PC-9 (cell line): ENCODE measurements around the gene EDDM13. TPM values are rescaled to one million over a fixed set of nuclear protein-coding genes. Genes with fewer than 3 reads are reported as not detected.

Source experiments
- BruUV-seq: library from RNA; stranded (reverse); fragments of 400-500 nt; replicated peaks from 2 replicates; lab custom pipeline; 2021; lab: Mats Ljungman, UMichigan
- CTCF ChIA-PET: fragments of 300-600 bp; sonication (Branson Sonifier 250); formaldehyde crosslinking; loops from one replicate; lab custom pipeline; 2022; ENCODE audit warnings: antibody characterized with exemption; lab: Charles Lee
- POLR2A ChIA-PET: fragments of 300-600 bp; sonication (Branson Sonifier 250); formaldehyde crosslinking; loops from one replicate; lab custom pipeline; 2022; ENCODE audit warnings: antibody characterized with exemption; ENCODE audit not compliant: unreplicated experiment; lab: Charles Lee
- DNase-seq, 2 experiments: peaks; one replicate each; pipeline versions ENCODE4 v3.0.0 to v3.0.0-alpha.2; 2015 to 2022; ENCODE audit warnings: mixed read lengths in 1 of 2
- H2AFZ ChIP-seq: fragments of 200-600 bp; sonication (generic); 2 replicates; pipeline ENCODE4 v1.8.1; 2017; ENCODE audit warnings: antibody characterized with exemption
- H3F3A ChIP-seq: fragments of 200-600 bp; sonication (generic); 2 replicates; pipeline ENCODE4 v1.8.1; 2017; ENCODE audit warnings: antibody characterized with exemption, mild to moderate bottlenecking, low read depth; ENCODE audit not compliant: insufficient read depth
- H3K27ac ChIP-seq: fragments of 200-600 bp; sonication (generic); 2 replicates; pipeline ENCODE4 v1.6.1; 2016; ENCODE audit warnings: mixed run types
- H3K27me3 ChIP-seq: fragments of 200-600 bp; sonication (generic); 2 replicates; pipeline ENCODE4 v1.6.1; 2016; ENCODE audit warnings: low read depth, mixed run types; ENCODE audit not compliant: insufficient read depth
- H3K36me3 ChIP-seq: fragments of 200-600 bp; sonication (generic); 2 replicates; pipeline ENCODE4 v1.6.1; 2016; ENCODE audit warnings: low read depth, mixed run types
- H3K4me1 ChIP-seq: fragments of 200-600 bp; sonication (generic); replicated peaks from 2 replicates; pipeline ENCODE4 v1.6.1; 2016; ENCODE audit warnings: mixed run types; ENCODE audit not compliant: insufficient read depth
- H3K4me2 ChIP-seq: fragments of 200-600 bp; sonication (generic); 2 replicates; pipeline ENCODE4 v1.6.1; 2017; ENCODE audit warnings: mixed run types
- H3K4me3 ChIP-seq: fragments of 200-600 bp; sonication (generic); 2 replicates; pipeline ENCODE4 v1.6.1; 2016; ENCODE audit warnings: mixed run types
- H3K79me2 ChIP-seq: fragments of 200-600 bp; sonication (generic); 2 replicates; pipeline ENCODE4 v1.6.1; 2017; ENCODE audit warnings: low read depth, mixed run types
- H3K9me2 ChIP-seq: fragments of 200-600 bp; sonication (generic); 2 replicates; pipeline ENCODE4 v1.8.1; 2017; ENCODE audit warnings: mild to moderate bottlenecking; ENCODE audit not compliant: insufficient read depth
- H3K9me3 ChIP-seq: fragments of 200-600 bp; sonication (generic); 2 replicates; pipeline ENCODE4 v1.8.1; 2016; ENCODE audit warnings: low read depth; ENCODE audit not compliant: insufficient read depth
- H4K20me1 ChIP-seq: fragments of 200-600 bp; sonication (generic); 2 replicates; pipeline ENCODE4 v1.8.1; 2017; ENCODE audit not compliant: insufficient read depth
- CTCF ChIP-seq: fragments of 200-600 bp; sonication (generic); conservative IDR thresholded peaks from 2 replicates; pipeline ENCODE4 v1.6.1; 2017; ENCODE audit warnings: mixed run types, antibody characterized with exemption, mild to moderate bottlenecking, moderate library complexity
- EZH2 ChIP-seq: fragments of 200-600 bp; sonication (generic); IDR thresholded peaks from 2 replicates; pipeline ENCODE4 v1.8.0; 2017; ENCODE audit warnings: antibody characterized with exemption, low read depth
- intact Hi-C: fragments of 100-400 bp; cut with micrococcal nuclease; formaldehyde crosslinking; loops from one replicate; pipeline ENCODE4 v1.10.0; 2022; ENCODE audit not compliant: unreplicated experiment
- total RNA-seq: library from RNA; stranded (reverse); gene quantifications from 2 replicates; pipeline ENCODE4 v1.2.3, GENCODE V29; 2021

Gene EDDM13
- total RNA-seq, 1 experiment from 2014 or later: not detected

GRCh38 chr19:56315077-56315828, 42.7 kb downstream of the EDDM13 start:
- Histone ChIP-seq H2AFZ (peak overlapping the region; percentile 90), H3F3A (peaks cover 16% of the 10 kb centered on the region), H3K27ac (peak overlapping the region; percentile 88), H3K9me3 (no peaks in the 10 kb centered on the region), H3K4me1 (peaks cover 15% of the 10 kb centered on the region), H3K9me2 (no peaks in the 10 kb centered on the region), H3K4me3 (peak overlapping the region; percentile 77), H3K27me3 (peaks cover 9% of the 10 kb centered on the region), H3K79me2 (peaks cover 12% of the 10 kb centered on the region; the same call in 1 of the 2 replicates), H4K20me1 (no peaks in the 10 kb centered on the region), H3K4me2 (peak overlapping the region; percentile 94), H3K36me3 (peaks cover 8% of the 10 kb centered on the region; the same call in 1 of the 2 replicates)
- CTCF ChIA-PET: interaction anchor here (0.6 kb wide), 2 partner anchors 41 to 1386 kb away, joined by 3 to 10 read pairs; no protein-coding TSS in a partner anchor
- intact Hi-C loops: loop anchor here (2.0 kb wide), 2 partner anchors 78 to 174 kb away; partner anchors contain the start of genes ZNF444 and ZNF582
- TSS peak; percentile 85 for BruUV-seq
- DNase-seq: peak; percentile 97
- TF ChIP-seq CTCF: no peak
- TF ChIP-seq EZH2: no peak
- POLR2A ChIA-PET: interaction anchor here (0.6 kb wide), 3 partner anchors 145 to 857 kb away, joined by 13 to 20 read pairs (median 16); no protein-coding TSS in a partner anchor

GRCh38 chr19:56316728-56317127, 44.2 kb downstream of the EDDM13 start:
- no peak overlapping the region for H3K27ac ChIP-seq
- H3F3A ChIP-seq: peaks cover 16% of the 10 kb centered on the region
- H3K27me3 ChIP-seq: peaks cover 23% of the 10 kb centered on the region
- no peak overlapping the region for H3K4me3 ChIP-seq
- H3K36me3 ChIP-seq: peaks cover 7% of the 10 kb centered on the region; the same call in 1 of the 2 replicates
- ChIA-PET CTCF (no interaction called here), POLR2A (no interaction called here)
- TF ChIP-seq CTCF (no peak), EZH2 (no peak)
- H2AFZ ChIP-seq: no peak overlapping the region
- no peaks in the 10 kb centered on the region for H3K9me2 ChIP-seq
- H4K20me1 ChIP-seq: no peaks in the 10 kb centered on the region
- H3K4me2 ChIP-seq: no peak overlapping the region
- H3K9me3 ChIP-seq: no peaks in the 10 kb centered on the region
- peaks cover 15% of the 10 kb centered on the region for H3K4me1 ChIP-seq
- H3K79me2 ChIP-seq: peaks cover 12% of the 10 kb centered on the region; the same call in 1 of the 2 replicates
- DNase-seq: no peak
- no TSS peak for BruUV-seq
- intact Hi-C loops: no loop called here

- CTCF ChIA-PET: no interaction called here
- H3K27ac ChIP-seq: no peak overlapping the region
- H3F3A ChIP-seq: peaks cover 11% of the 10 kb centered on the region; the same call in 1 of the 2 replicates
- peaks cover 29% of the 10 kb centered on the region for H3K27me3 ChIP-seq
- no peak overlapping the region for H3K4me2 ChIP-seq
- H3K4me3 ChIP-seq: no peak overlapping the region
- intact Hi-C loops: no loop called here
- H3K9me2 ChIP-seq: no peaks in the 10 kb centered on the region
- no peaks in the 10 kb centered on the region for H4K20me1 ChIP-seq
- no TSS peak for BruUV-seq
- no peaks in the 10 kb centered on the region for H3K36me3 ChIP-seq
- no peak for DNase-seq
- H3K9me3 ChIP-seq: no peaks in the 10 kb centered on the region
- H2AFZ ChIP-seq: no peak overlapping the region
- POLR2A ChIA-PET: no interaction called here
- peaks cover 15% of the 10 kb centered on the region for H3K4me1 ChIP-seq
- TF ChIP-seq CTCF: no peak
- TF ChIP-seq EZH2: no peak
- H3K79me2 ChIP-seq: peaks cover 12% of the 10 kb centered on the region; the same call in 1 of the 2 replicates
These were observed 45.2 kb downstream of the EDDM13 start for GRCh38 chr19:56317749-56318148.
